ENCODE data around the gene ZBP1.

The ZBP1 gene

DNA sequence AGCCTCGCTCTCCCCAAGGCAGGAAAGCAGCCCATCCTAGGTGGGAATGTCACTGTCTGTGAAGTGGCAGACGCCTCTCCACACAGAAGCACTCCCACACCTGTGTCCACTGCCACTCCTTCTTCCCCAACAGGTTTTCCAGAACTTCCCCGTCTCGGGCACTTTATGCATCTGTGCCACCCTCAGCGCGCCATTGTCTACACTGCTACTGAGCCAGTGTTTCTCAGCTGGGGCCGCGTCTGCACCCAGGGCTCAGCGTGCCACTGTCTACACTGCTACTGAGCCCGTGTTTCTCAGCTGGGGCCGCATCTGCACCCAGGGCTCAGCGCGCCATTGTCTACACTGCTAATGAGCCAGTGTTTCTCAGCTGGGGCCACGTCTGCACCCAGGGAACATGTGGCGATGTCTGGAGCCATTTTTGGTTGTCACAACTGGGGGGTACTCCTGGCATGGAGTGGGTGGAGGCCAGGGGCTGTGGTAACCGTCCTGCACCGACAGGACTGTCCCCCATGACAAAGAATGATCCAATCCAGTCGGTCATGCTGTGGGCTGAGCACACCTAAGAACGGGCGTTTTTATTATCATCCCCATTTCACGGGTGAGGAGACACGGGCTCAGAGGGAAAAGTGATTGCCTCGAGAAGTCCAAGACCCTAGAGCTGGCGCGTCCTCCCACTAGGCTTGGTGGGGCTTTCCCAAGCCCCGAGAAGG is 41.7 kb upstream of the ZBP1 start:
- no peaks in the 10 kb centered on the region for H3F3A ChIP-seq (ENCODE audit: low read depth)
- no peaks in the 10 kb centered on the region; the same call in 1 of the 2 replicates for H3K36me3 ChIP-seq (ENCODE audit: insufficient read depth, low read length)
- peaks cover 4% of the 10 kb centered on the region; the same call in 1 of the 2 replicates for H3K79me2 ChIP-seq (ENCODE audit: insufficient read depth, low read length)
- H3K9ac ChIP-seq (ENCODE audit: low read depth, low read length, poor library complexity, severe bottlenecking): no peak overlapping the region
- H4K20me1 ChIP-seq (ENCODE audit: insufficient read depth, low read length, poor library complexity, severe bottlenecking): no peaks in the 10 kb centered on the region
- no peak overlapping the region for H3K4me3 ChIP-seq (ENCODE audit: low read length, poor library complexity, severe bottlenecking)
- no peaks in the 10 kb centered on the region for H3K4me1 ChIP-seq (ENCODE audit: insufficient read depth, low read length, poor library complexity, severe bottlenecking)
- H3K4me2 ChIP-seq (ENCODE audit: low read depth, low read length, poor library complexity, severe bottlenecking): no peak overlapping the region
- H2AFZ ChIP-seq (ENCODE audit: low read length): no peak overlapping the region
- TF ChIP-seq EZH2phosphoT487 (IDR thresholded peaks at IDR 0.05; ENCODE audit: borderline replicate concordance): no peak
- no peak for TF ChIP-seq CTCF (conservative IDR thresholded peaks at IDR 0.05; ENCODE audit: low read length)
- H3K9me3 ChIP-seq (ENCODE audit: insufficient read depth, low read depth, low read length): no peaks in the 10 kb centered on the region
- H3K27me3 ChIP-seq (ENCODE audit: insufficient read depth, low read length, poor library complexity, severe bottlenecking): no peaks in the 10 kb centered on the region
- no peaks in the 10 kb centered on the region for H3K9me2 ChIP-seq (replicated peaks; ENCODE audit: low read depth, low read length)

DNA sequence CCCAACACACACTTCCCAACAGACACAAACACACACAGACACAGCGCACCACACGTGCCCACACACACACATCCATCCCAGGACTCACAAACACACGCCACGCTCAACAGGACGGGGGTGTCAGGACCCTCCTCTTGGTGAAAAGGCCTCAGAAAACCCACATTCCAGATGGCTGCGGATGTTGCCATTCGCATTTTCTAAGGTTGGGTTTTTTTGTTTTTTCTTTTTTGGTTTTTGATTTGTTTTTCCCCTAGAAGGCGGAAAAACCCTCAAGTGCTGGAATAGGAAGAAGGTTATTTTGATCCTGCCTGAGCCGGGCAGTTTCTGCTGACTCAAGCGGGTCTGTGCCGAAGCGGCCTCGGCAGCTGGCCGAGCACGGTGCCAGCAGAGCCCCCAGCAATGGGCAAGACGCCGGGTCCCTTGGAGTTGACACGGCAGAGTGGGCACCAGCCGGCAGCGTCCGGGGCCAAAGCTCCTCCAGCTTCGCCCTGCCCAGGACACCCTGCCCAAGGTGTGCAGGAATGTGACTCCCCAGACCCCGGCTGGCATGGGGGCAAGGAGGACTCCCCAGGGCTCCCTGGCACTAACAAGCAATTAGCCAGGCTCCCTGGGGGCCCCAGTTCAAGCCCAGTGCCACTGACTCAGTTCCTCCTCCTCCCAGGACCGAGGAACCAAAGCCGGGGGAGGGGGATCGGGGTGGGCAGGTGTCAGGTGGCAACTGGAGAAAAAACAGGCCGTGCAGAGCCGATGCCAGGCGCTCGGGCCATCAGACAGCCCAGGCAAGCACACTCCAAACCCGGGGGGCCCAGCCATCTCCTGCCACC is 40.9 kb upstream of the ZBP1 start:
- H3K4me3 ChIP-seq (ENCODE audit: low read length, poor library complexity, severe bottlenecking): no peak overlapping the region
- no peak overlapping the region for H3K4me2 ChIP-seq (ENCODE audit: low read depth, low read length, poor library complexity, severe bottlenecking)
- H2AFZ ChIP-seq (ENCODE audit: low read length): no peak overlapping the region
- no peaks in the 10 kb centered on the region for H3K9me3 ChIP-seq (ENCODE audit: insufficient read depth, low read depth, low read length)
- no peaks in the 10 kb centered on the region; the same call in 1 of the 2 replicates for H3K36me3 ChIP-seq (ENCODE audit: insufficient read depth, low read length)
- no peak overlapping the region for H3K9ac ChIP-seq (ENCODE audit: low read depth, low read length, poor library complexity, severe bottlenecking)
- peaks cover 4% of the 10 kb centered on the region; the same call in 1 of the 2 replicates for H3K79me2 ChIP-seq (ENCODE audit: insufficient read depth, low read length)
- no peaks in the 10 kb centered on the region for H3K27me3 ChIP-seq (ENCODE audit: insufficient read depth, low read length, poor library complexity, severe bottlenecking)
- TF ChIP-seq EZH2phosphoT487 (IDR thresholded peaks at IDR 0.05; ENCODE audit: borderline replicate concordance): no peak
- TF ChIP-seq CTCF (conservative IDR thresholded peaks at IDR 0.05; ENCODE audit: low read length): no peak
- H3K9me2 ChIP-seq (replicated peaks; ENCODE audit: low read depth, low read length): no peaks in the 10 kb centered on the region
- no peaks in the 10 kb centered on the region for H3F3A ChIP-seq (ENCODE audit: low read depth)
- H4K20me1 ChIP-seq (ENCODE audit: insufficient read depth, low read length, poor library complexity, severe bottlenecking): no peaks in the 10 kb centered on the region
- no peaks in the 10 kb centered on the region for H3K4me1 ChIP-seq (ENCODE audit: insufficient read depth, low read length, poor library complexity, severe bottlenecking)

GRCh38 chr20:57660181-57660921 is 40.1 kb upstream of the ZBP1 start:
- Histone ChIP-seq H3K4me2 (ENCODE audit: low read depth, low read length, poor library complexity, severe bottlenecking) (no peak overlapping the region), H3K4me1 (ENCODE audit: insufficient read depth, low read length, poor library complexity, severe bottlenecking) (no peaks in the 10 kb centered on the region)

More at GRCh38 chr20:57660181-57660921, 40.1 kb upstream of the ZBP1 start:
- TF ChIP-seq CTCF (conservative IDR thresholded peaks at IDR 0.05; ENCODE audit: low read length): no peak
- no peak for TF ChIP-seq EZH2phosphoT487 (IDR thresholded peaks at IDR 0.05; ENCODE audit: borderline replicate concordance)
- no peak overlapping the region for H3K4me3 ChIP-seq (ENCODE audit: low read length, poor library complexity, severe bottlenecking)
- H3K9me2 ChIP-seq (replicated peaks; ENCODE audit: low read depth, low read length): no peaks in the 10 kb centered on the region
- H2AFZ ChIP-seq (ENCODE audit: low read length): no peak overlapping the region
- H3F3A ChIP-seq (ENCODE audit: low read depth): no peaks in the 10 kb centered on the region
- H3K27me3 ChIP-seq (ENCODE audit: insufficient read depth, low read length, poor library complexity, severe bottlenecking): no peaks in the 10 kb centered on the region
- no peaks in the 10 kb centered on the region; the same call in 1 of the 2 replicates for H3K36me3 ChIP-seq (ENCODE audit: insufficient read depth, low read length)
- H3K9me3 ChIP-seq (ENCODE audit: insufficient read depth, low read depth, low read length): no peaks in the 10 kb centered on the region
- no peaks in the 10 kb centered on the region for H4K20me1 ChIP-seq (ENCODE audit: insufficient read depth, low read length, poor library complexity, severe bottlenecking)
- H3K79me2 ChIP-seq (ENCODE audit: insufficient read depth, low read length): peaks cover 4% of the 10 kb centered on the region; the same call in 1 of the 2 replicates
- H3K9ac ChIP-seq (ENCODE audit: low read depth, low read length, poor library complexity, severe bottlenecking): no peak overlapping the region

Data from Loucy (cell line).